AG09309 (cell line): ENCODE data around the gene KDM3A.

ENCODE experiments used
- DNase-seq: peaks from one replicate; pipeline ENCODE4 v3.0.0-alpha.2; 2010; ENCODE audit warnings: low read depth
- H3K4me3 ChIP-seq: 2 replicates; pipeline ENCODE4 v1.5.1; 2011; ENCODE audit warnings: mild to moderate bottlenecking, low read depth, low read length, moderate library complexity; ENCODE audit not compliant: control insufficient read depth
- TF ChIP-seq, protein P1 (sequence below): IDR thresholded peaks from 2 replicates; pipeline ENCODE4 v1.5.1; 2011; ENCODE audit warnings: mild to moderate bottlenecking, low read depth, low read length, inconsistent platforms; ENCODE audit not compliant: insufficient read depth, control insufficient read depth; ENCODE audit errors: missing control alignments

The KDM3A gene

DNA sequence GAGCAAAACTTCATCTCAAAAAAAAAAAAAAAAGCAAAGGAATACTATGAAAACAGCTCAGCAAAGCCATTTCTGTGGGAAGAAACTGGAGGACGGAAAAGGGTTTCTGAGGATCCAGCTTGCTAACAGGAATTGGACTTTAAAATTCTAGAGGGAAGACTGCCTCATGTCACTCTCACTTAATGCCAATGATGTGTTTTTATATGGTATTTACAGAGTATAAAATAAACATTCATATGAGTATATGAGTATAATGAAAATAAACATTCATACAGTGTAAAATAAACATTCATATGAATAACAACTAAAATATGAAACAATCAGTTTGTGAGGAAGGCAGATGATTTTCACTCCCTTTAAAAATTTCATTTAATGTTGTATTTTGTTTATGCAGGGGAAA, 78.2 kb downstream of the KDM3A start:
- TF ChIP-seq, protein P1, sequence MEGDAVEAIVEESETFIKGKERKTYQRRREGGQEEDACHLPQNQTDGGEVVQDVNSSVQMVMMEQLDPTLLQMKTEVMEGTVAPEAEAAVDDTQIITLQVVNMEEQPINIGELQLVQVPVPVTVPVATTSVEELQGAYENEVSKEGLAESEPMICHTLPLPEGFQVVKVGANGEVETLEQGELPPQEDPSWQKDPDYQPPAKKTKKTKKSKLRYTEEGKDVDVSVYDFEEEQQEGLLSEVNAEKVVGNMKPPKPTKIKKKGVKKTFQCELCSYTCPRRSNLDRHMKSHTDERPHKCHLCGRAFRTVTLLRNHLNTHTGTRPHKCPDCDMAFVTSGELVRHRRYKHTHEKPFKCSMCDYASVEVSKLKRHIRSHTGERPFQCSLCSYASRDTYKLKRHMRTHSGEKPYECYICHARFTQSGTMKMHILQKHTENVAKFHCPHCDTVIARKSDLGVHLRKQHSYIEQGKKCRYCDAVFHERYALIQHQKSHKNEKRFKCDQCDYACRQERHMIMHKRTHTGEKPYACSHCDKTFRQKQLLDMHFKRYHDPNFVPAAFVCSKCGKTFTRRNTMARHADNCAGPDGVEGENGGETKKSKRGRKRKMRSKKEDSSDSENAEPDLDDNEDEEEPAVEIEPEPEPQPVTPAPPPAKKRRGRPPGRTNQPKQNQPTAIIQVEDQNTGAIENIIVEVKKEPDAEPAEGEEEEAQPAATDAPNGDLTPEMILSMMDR = no peak
- no peak overlapping the region for H3K4me3 ChIP-seq
- DNase-seq = no peak

DNA sequence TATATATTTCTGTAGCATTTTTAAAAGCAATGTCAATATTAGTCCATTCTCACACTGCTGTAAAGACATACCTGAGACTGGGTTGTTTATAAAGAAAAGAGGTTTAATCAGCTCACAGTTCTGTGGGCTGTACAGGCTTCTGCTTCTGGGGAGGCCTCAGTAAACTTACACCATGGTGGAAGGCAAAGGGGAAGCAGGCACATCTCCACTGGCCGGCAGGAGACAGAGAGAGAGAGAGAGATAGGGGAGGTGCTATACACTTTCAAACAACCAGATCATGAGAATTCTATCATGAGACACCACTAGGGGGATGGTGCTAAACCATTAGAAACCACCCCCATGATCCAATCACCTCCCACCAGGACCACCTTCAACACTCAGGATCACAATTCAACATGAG, 79.0 kb downstream of the KDM3A start:
- H3K4me3 ChIP-seq = no peak overlapping the region
- no peak for DNase-seq
- TF ChIP-seq, protein P1 = no peak

GRCh38 chr2:86521922-86522321, 80.8 kb downstream of the KDM3A start:
- no peak overlapping the region for H3K4me3 ChIP-seq
- no peak for DNase-seq
- TF ChIP-seq, protein P1 = no peak

GRCh38 chr2:86522711-86523110, 81.5 kb downstream of the KDM3A start:
- no peak for DNase-seq
- no peak overlapping the region for H3K4me3 ChIP-seq
- TF ChIP-seq, protein P1 = no peak

DNA sequence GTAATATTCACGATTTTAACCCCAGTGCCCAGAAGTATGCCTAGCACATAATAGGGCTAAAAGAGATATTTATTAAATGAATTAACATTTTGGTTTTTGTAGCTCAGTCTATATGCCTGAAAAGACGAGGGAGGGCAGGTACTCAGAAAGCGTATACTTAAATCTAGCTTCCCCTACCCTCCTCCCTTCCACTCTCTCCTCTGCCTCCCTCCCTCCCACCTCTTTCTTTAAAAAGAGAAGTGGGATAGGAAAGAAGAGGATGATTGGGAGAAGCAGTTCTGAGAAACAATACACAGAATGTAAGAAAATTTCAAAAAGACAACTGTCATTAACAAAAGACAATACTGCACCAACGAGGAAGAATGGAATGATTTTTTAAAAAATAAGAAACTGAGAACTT, 82.3 kb downstream of the KDM3A start:
- H3K4me3 ChIP-seq = no peak overlapping the region
- DNase-seq = no peak
- TF ChIP-seq, protein P1 = no peak

DNA sequence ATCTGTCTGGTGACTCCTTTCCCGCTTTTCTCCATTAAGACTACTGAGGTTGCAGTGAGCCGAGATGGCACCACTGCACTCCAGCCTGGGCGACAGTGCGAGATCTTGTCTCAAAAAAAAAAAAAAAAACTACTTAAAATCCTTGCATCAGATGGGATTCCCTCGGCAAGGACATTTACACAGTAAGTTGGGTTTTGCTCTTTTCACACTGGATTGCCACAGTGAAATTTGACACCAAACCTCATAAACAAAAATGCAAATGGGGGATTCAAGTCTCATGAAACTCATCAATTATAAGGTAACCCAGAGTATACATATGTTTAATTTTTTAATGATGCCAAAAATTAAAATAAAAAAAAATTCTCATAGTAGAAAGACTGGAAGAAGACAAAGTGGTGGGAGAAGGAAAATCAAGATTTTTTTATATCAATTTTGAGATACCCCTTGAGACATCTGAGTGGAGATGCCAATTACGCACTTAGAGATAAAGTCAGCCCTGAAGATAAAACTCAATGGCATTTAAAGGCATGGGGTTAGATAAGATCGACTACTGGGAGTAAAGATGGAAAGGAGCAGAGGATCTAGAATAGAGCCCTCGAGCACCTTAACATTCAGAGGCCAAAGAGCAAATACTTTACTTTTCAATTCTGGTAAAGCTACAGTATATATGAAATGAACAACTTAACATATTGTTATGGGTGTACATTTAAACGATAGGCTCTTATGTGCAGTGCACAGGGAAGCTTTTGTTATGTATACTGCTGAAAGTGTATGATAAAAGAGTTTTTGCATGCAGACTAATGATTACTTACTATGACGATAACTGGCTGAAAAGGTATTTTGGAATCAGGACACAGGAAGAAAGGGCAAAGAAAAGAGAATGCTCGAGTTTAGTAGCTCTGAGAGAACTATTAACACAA, 84.5 kb downstream of the KDM3A start:
- DNase-seq = no peak

More for the DNA sequence above, 84.5 kb downstream of the KDM3A start:
- H3K4me3 ChIP-seq = no peak overlapping the region
- TF ChIP-seq, protein P1 = no peak
